ENCODE measurements around the gene PDE4B. TPM values are rescaled to one million over a fixed set of nuclear protein-coding genes. Genes with fewer than 3 reads are reported as not detected.
"Not testable (repeated sequence)": the region's sequence is repeated elsewhere in the genome, so short reads cannot be mapped to it uniquely, and the experiment has no call there.

PDE4B gene
- total RNA-seq, 2 experiments from 2014 or later: 23.4 to 26.2 TPM

GRCh38 chr1:65845535-65846060, 52.9 kb downstream of the PDE4B start:
- H3K27me3 Mint-ChIP-seq (ENCODE audit: low read depth): no peaks in the 10 kb centered on the region
- DNase-seq: no peak
- peaks cover 11% of the 10 kb centered on the region for H3K9me3 Mint-ChIP-seq
- intact Hi-C loops (cut with micrococcal nuclease): no loop called here
- CTCF ChIA-PET: no interaction called here
- no peak overlapping the region for H3K4me3 Mint-ChIP-seq
- H3K27ac Mint-ChIP-seq: no peak overlapping the region
- no peaks in the 10 kb centered on the region for H3K4me1 Mint-ChIP-seq (ENCODE audit: low read depth)
- H3K36me3 Mint-ChIP-seq (ENCODE audit: low read depth): no peaks in the 10 kb centered on the region

- H3K36me3 Mint-ChIP-seq (ENCODE audit: low read depth): no peaks in the 10 kb centered on the region
- no peak overlapping the region for H3K27ac Mint-ChIP-seq
- CTCF ChIA-PET: no interaction called here
- no peak for DNase-seq
- no peaks in the 10 kb centered on the region for H3K4me1 Mint-ChIP-seq (ENCODE audit: low read depth)
- peaks cover 11% of the 10 kb centered on the region for H3K9me3 Mint-ChIP-seq
- intact Hi-C loops (cut with micrococcal nuclease): no loop called here
- no peaks in the 10 kb centered on the region for H3K27me3 Mint-ChIP-seq (ENCODE audit: low read depth)
- no peak overlapping the region for H3K4me3 Mint-ChIP-seq
These were observed 54.2 kb downstream of the PDE4B start for GRCh38 chr1:65846866-65847265.

- H3K36me3 Mint-ChIP-seq (ENCODE audit: low read depth): no peaks in the 10 kb centered on the region
- peaks cover 11% of the 10 kb centered on the region for H3K9me3 Mint-ChIP-seq
- no peak overlapping the region for H3K27ac Mint-ChIP-seq
- H3K4me3 Mint-ChIP-seq: no peak overlapping the region
- no peak for DNase-seq
- no peaks in the 10 kb centered on the region for H3K4me1 Mint-ChIP-seq (ENCODE audit: low read depth)
- CTCF ChIA-PET: no interaction called here
- no peaks in the 10 kb centered on the region for H3K27me3 Mint-ChIP-seq (ENCODE audit: low read depth)
- intact Hi-C loops (cut with micrococcal nuclease): no loop called here
These were observed 57.6 kb downstream of the PDE4B start for GRCh38 chr1:65850281-65850680.

GRCh38 chr1:65856591-65856990, 63.9 kb downstream of the PDE4B start:
- H3K4me3 Mint-ChIP-seq; CTCF ChIA-PET; intact Hi-C loops (cut with micrococcal nuclease): not testable (repeated sequence)

GRCh38 chr1:65866439-65866838, 73.7 kb downstream of the PDE4B start:
- no peak overlapping the region for H3K4me3 Mint-ChIP-seq
- intact Hi-C loops (cut with micrococcal nuclease): no loop called here
- CTCF ChIA-PET: no interaction called here
- peaks cover 13% of the 10 kb centered on the region for H3K27me3 Mint-ChIP-seq (ENCODE audit: low read depth)
- H3K36me3 Mint-ChIP-seq (ENCODE audit: low read depth): no peaks in the 10 kb centered on the region
- H3K4me1 Mint-ChIP-seq (ENCODE audit: low read depth): no peaks in the 10 kb centered on the region
- peaks cover 9% of the 10 kb centered on the region for H3K9me3 Mint-ChIP-seq
- H3K27ac Mint-ChIP-seq: no peak overlapping the region
- DNase-seq: no peak

More at GRCh38 chr1:65856591-65856990, 63.9 kb downstream of the PDE4B start:
- not testable (repeated sequence) for H3K27me3 Mint-ChIP-seq (ENCODE audit: low read depth); DNase-seq; H3K4me1 Mint-ChIP-seq (ENCODE audit: low read depth); H3K9me3 Mint-ChIP-seq; H3K27ac Mint-ChIP-seq; H3K36me3 Mint-ChIP-seq (ENCODE audit: low read depth)

- Mint-ChIP-seq H3K9me3 (no peaks in the 10 kb centered on the region), H3K4me3 (no peak overlapping the region), H3K4me1 (ENCODE audit: low read depth) (no peaks in the 10 kb centered on the region), H3K27me3 (ENCODE audit: low read depth) (peaks cover 6% of the 10 kb centered on the region), H3K36me3 (ENCODE audit: low read depth) (no peaks in the 10 kb centered on the region), H3K27ac (no peak overlapping the region)
- no peak for DNase-seq
- CTCF ChIA-PET: no interaction called here
- intact Hi-C loops (cut with micrococcal nuclease): no loop called here
These were observed 79.6 kb downstream of the PDE4B start for GRCh38 chr1:65872301-65872700.

- H3K27me3 Mint-ChIP-seq (ENCODE audit: low read depth); H3K9me3 Mint-ChIP-seq; CTCF ChIA-PET; DNase-seq; H3K36me3 Mint-ChIP-seq (ENCODE audit: low read depth); H3K4me1 Mint-ChIP-seq (ENCODE audit: low read depth); intact Hi-C loops (cut with micrococcal nuclease); H3K4me3 Mint-ChIP-seq; H3K27ac Mint-ChIP-seq: not testable (repeated sequence)
These were observed 85.6 kb downstream of the PDE4B start for GRCh38 chr1:65878342-65878741.

GRCh38 chr1:65880611-65881010, 87.9 kb downstream of the PDE4B start:
- Mint-ChIP-seq H3K27me3 (ENCODE audit: low read depth) (no peaks in the 10 kb centered on the region), H3K9me3 (peaks cover 3% of the 10 kb centered on the region), H3K4me3 (no peak overlapping the region), H3K36me3 (ENCODE audit: low read depth) (no peaks in the 10 kb centered on the region), H3K27ac (no peak overlapping the region), H3K4me1 (ENCODE audit: low read depth) (no peaks in the 10 kb centered on the region)
- DNase-seq: no peak
- intact Hi-C loops (cut with micrococcal nuclease): no loop called here
- CTCF ChIA-PET: no interaction called here

GRCh38 chr1:65881067-65881594, 88.4 kb downstream of the PDE4B start:
- H3K27ac Mint-ChIP-seq: no peak overlapping the region
- H3K4me1 Mint-ChIP-seq (ENCODE audit: low read depth): no peaks in the 10 kb centered on the region
- no peaks in the 10 kb centered on the region for H3K27me3 Mint-ChIP-seq (ENCODE audit: low read depth)
- H3K9me3 Mint-ChIP-seq: peaks cover 3% of the 10 kb centered on the region
- no peak for DNase-seq
- intact Hi-C loops (cut with micrococcal nuclease): no loop called here
- CTCF ChIA-PET: no interaction called here
- H3K4me3 Mint-ChIP-seq: no peak overlapping the region
- no peaks in the 10 kb centered on the region for H3K36me3 Mint-ChIP-seq (ENCODE audit: low read depth)

- H3K27ac Mint-ChIP-seq: no peak overlapping the region
- H3K4me1 Mint-ChIP-seq (ENCODE audit: low read depth): no peaks in the 10 kb centered on the region
- H3K36me3 Mint-ChIP-seq (ENCODE audit: low read depth): no peaks in the 10 kb centered on the region
- H3K9me3 Mint-ChIP-seq: peaks cover 3% of the 10 kb centered on the region
- no peak for DNase-seq
- CTCF ChIA-PET: no interaction called here
- intact Hi-C loops (cut with micrococcal nuclease): no loop called here
- no peak overlapping the region for H3K4me3 Mint-ChIP-seq
- no peaks in the 10 kb centered on the region for H3K27me3 Mint-ChIP-seq (ENCODE audit: low read depth)
These were observed 89.4 kb downstream of the PDE4B start for GRCh38 chr1:65882076-65882475.

- H3K9me3 Mint-ChIP-seq: no peaks in the 10 kb centered on the region
- no peak for DNase-seq
- intact Hi-C loops (cut with micrococcal nuclease): no loop called here
- H3K27ac Mint-ChIP-seq: no peak overlapping the region
- H3K36me3 Mint-ChIP-seq (ENCODE audit: low read depth): no peaks in the 10 kb centered on the region
- no peak overlapping the region for H3K4me3 Mint-ChIP-seq
- H3K4me1 Mint-ChIP-seq (ENCODE audit: low read depth): no peaks in the 10 kb centered on the region
- H3K27me3 Mint-ChIP-seq (ENCODE audit: low read depth): peaks cover 19% of the 10 kb centered on the region
- CTCF ChIA-PET: no interaction called here
These were observed 96.7 kb downstream of the PDE4B start for GRCh38 chr1:65889441-65889840.

GRCh38 chr1:65890201-65890843, 97.6 kb downstream of the PDE4B start:
- Mint-ChIP-seq H3K4me1 (ENCODE audit: low read depth) (no peaks in the 10 kb centered on the region), H3K4me3 (no peak overlapping the region), H3K9me3 (no peaks in the 10 kb centered on the region), H3K27me3 (ENCODE audit: low read depth) (peaks cover 21% of the 10 kb centered on the region), H3K36me3 (ENCODE audit: low read depth) (no peaks in the 10 kb centered on the region), H3K27ac (no peak overlapping the region)
- intact Hi-C loops (cut with micrococcal nuclease): no loop called here
- DNase-seq: no peak
- CTCF ChIA-PET: no interaction called here

GRCh38 chr1:65894738-65895605, 102.3 kb downstream of the PDE4B start:
- H3K27me3 Mint-ChIP-seq (ENCODE audit: low read depth): peaks cover 19% of the 10 kb centered on the region
- no peak overlapping the region for H3K27ac Mint-ChIP-seq
- H3K36me3 Mint-ChIP-seq (ENCODE audit: low read depth): no peaks in the 10 kb centered on the region
- H3K9me3 Mint-ChIP-seq: peaks cover 3% of the 10 kb centered on the region
- H3K4me1 Mint-ChIP-seq (ENCODE audit: low read depth): no peaks in the 10 kb centered on the region
- intact Hi-C loops (cut with micrococcal nuclease): no loop called here
- H3K4me3 Mint-ChIP-seq: no peak overlapping the region
- CTCF ChIA-PET: no interaction called here
- DNase-seq: no peak

Measured in activated naive CD4-positive, alpha-beta T cell treated with anti-CD3 and anti-CD28 coated beads for 36 hours (primary cell).